ENCODE results near the gene SYPL1.

SYPL1 gene

DNA sequence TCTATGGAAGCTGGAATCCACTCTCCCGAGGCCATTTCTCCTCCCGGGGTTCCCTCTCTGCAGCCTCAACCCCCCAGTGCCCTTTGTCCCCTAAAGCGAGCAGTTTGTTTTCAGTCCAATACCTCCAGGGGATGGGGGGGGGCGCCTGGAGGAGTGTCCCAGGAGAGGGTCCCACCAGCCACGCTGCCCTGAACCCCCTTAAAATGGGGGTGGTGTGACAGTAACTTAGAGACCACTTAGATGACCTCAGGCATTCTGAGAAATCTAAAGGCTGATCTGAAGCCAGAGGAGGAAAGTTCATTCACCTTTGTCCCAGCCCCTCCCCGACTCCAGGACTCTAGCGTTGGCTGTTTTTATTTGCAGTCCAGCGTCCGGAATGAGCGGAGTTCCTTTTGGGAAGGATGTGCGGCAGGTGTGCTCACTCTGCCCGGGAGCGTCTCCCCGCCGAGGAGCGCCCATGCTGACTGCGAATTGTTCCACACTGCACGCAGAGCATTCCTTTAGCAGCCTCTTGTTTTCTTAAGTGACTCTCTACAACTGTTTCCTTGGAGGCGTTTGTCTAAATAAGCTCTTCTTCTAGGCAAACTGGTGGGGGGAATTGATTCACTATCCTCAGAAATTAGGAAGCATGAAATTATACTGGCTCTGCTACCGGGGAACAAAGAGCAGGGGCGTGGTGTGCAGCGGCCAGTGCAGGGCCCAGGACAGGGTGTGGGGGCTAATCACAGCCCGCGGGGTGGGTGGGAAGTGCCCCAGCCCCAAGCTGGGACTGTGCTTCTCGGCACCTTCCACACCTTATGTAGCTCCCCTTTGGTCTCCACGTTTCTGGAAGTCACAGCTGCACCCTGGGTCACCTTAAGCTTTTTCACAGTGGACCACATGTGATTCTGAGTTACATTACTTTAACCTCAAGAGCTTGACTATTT is 46.3 kb downstream of the SYPL1 start:
- DNase-seq (ENCODE audit: low read depth) = no peak

DNA sequence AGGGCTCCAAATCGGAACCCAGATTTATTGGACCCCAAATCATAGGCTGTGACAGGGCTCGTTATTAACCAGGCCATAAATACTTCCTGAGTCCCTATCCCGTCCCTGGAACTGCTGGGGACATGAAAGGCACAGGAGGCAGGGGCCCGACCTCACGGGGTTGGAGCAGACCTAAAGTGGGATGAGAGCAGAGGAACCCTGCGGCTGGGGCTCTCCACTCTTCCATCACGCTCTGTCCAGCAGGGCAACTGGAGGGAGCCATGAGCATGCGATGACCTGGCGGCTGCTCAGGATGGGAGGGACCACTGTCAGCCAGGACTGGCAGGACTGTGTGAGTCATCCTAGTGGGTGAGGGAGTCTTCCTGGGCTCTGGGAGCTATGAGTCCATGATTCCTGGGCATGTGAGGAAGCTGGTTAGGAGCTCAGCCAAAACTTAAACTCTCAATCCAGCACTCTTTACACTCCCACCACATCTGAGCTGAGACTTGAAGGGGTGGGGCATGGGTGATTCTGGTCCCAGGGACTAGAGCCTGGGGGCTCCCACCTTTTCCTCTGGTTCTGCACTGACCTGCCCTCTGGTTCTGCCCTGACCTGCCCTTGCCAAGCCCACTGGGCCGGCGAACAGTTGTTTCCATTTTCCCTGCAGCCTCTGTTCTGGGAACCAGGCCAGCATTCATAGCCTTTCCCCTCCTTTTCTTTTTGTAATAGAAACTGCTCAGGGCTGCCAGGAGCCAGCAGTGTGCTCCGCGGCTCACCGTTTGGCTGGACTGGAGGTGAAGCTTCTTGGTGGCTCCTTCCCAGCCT is 47.1 kb downstream of the SYPL1 start:
- no peak for DNase-seq (ENCODE audit: low read depth)

DNA sequence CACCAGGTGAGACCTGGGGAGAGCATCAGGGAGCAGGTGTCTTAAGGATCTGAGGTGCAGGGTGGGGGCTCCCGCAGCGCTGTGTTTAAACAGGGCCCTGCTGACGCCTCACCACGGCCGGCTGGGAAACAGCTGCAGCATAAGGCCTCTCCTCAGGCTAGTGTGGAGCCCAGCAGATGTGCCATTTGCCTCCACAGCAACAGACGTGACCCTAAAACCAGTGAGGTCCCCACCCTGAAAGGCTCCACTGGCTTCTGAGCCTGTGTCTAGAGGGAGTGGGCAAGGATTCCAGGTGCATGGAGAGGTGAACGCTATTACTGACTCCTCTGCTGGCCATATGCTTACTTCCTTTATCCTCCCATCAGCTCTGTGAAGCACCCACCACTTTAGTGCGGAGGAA is 47.8 kb downstream of the SYPL1 start:
- DNase-seq (ENCODE audit: low read depth) = no peak

DNA sequence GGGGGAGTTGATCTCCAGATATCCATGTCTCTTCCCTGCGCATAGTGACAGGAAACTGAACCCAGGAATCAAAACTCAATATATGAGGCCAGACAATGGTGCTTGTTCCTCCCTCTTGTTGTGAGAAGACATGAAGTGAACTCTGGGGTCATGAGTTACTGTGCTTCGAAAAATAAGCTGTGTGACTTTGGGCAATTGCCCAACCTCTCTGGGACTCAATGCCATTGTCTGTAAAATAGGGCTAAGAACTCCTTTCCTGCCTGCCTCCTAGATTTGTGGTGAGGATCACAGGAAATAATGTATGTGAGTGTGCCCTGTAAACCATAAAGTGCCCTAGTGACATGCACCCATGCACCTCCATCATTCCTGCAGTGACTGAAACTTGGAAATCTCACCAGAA is 48.4 kb downstream of the SYPL1 start:
- no peak for DNase-seq (ENCODE audit: low read depth)

DNA sequence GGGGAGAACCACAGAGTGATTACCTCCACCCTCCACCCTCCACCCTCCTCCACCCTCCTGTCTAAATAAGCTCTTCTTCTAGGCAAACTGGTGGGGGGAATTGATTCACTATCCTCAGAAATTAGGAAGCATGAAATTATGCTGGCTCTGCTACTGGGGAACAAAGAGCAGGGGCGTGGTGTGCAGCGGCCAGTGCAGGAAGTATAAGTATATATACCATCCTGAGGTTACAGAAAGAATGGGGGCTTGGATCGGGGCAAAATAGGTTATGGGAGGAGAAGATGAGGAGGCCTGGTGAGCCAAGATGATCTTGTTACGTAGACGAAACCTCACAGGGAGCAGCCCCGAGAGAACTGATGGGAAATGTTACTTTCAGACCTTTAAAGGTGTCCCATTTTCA is 49.1 kb downstream of the SYPL1 start:
- DNase-seq (ENCODE audit: low read depth) = no peak

DNA sequence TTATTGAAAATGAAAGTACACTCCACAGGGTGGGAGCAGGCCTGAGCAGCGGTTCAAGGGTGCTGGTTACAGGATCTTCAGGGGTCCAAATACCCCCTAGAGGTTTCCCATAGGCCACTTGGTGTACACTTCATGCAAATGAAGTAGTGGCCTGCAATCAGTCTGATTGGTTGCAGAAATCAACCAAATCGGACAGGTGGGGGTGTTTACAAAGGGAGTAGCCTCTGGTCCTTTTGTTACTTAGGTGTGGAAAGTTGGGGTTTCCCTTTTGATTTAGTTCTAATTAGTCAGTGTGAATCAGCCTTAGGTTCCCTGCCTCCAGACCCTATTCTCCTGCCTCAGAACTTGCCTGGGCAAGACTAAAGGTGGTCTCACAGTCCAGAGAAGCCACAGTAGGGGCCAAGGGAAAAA is 49.6 kb downstream of the SYPL1 start:
- no peak for DNase-seq (ENCODE audit: low read depth)

DNA sequence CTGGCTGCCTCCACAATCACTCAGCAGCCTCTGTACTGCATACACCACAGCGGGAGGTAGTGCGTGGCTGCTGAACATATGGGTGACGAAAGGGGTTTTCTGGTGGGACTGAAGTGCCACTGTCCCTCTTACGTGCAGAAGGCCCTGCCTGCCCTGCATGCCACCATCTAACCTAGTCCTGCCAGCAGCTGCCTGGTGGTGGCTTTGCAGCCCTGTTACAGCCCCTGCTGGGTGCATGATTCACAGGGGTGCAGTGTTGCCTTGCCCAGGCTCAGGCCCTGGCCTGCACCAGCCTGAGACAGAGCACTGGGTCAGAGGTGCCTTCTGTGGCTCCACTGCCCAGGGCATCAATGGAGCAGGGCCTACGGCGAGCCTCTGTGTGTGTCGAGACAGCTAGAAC is 50.1 kb downstream of the SYPL1 start:
- DNase-seq (ENCODE audit: low read depth) = no peak

DNA sequence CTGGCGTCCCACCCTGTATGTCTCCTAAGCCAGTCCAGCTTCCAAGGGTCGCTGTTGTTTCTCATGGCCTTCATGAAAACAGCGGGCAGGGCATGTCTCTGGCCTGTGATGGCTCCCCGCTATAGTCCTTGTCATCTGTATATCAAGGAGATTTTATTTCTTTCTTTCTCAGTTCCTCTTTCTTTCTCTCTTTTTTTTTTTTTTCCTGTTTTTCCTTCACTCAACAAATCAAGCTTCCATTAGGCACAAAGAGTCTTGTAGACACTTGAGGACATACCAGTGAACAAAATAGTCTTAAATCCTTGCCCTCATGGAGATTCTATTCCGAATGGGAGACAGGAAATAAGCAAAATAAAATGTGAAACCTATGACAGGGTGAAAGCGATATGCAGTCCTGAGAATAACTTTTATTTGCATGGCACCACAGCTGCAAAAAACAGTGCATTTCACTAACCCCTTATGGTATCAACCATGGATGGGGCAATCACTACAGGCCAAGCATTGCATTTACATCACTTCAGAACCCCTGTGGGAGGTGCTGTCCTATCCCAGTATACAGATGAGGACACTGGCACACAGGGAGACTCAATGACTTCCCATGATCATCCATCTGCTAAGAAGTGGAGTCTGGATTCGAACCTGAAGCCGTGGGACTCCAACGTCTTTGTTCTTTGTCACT is 50.7 kb downstream of the SYPL1 start:
- no peak for DNase-seq (ENCODE audit: low read depth)

DNA sequence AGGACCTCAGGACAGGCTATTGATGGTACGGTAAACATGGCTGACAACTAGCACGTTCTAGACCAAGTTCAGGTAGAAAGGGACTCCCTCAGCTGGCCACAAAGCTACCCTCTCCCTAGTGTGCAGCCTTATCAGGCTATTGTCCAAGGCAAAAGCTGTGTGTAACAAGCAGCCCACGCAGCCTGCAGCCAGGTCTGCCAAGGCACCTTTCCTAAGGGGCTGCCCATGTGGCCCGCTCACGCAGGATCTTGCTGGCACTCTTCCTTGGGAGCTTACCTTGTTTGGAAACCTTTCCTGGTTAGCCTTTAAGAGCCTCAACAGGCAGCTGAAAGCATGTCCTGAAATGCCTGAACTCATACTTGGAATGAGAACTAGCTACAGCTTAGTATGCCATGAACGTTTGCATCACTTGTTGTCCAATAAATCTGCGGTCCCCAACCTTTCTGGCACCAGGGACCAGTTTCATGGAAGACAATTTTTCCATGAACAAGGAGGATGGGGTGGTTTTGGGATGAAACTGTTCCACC is 51.7 kb downstream of the SYPL1 start:
- no peak for DNase-seq (ENCODE audit: low read depth)

DNA sequence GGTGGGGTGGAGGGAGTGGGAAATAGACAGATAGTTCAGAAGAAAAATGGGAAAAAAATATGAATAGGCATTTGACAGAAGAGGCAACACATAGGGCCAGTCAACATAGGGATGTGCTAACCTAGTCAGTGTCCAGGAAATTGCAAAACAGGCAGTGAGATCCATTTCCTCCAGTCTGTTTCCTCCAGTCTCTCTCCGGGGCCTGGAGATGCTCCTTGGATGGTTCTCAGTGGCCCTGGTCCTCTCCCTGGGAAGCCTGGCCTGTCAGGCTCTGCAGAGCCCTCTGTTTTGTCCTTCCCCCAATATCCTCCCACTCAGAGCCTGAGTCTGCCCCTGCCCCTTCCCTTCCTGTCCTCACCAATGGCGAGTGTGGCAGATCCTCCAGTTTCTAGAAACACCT is 52.6 kb downstream of the SYPL1 start:
- no peak for DNase-seq (ENCODE audit: low read depth)

DNA sequence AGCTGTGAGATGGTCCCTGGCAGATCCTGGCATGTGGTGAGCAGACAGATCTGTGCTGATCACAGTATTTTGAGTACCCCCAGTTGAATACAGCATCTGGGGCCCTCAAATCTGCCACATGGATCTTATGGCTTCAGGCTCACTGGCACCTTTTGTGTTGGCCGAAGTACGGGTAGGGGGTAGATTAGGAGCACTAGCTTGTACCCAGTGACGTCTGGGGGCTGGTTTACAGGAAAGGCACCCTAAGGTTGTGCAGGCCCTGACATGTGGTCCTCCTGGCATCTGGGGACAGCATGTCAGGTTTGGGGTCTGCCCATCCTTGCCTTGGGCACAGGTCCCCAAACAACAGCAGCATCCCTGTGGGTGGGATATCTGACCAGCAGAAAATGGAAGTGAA is 53.2 kb downstream of the SYPL1 start:
- no peak for DNase-seq (ENCODE audit: low read depth)

DNA sequence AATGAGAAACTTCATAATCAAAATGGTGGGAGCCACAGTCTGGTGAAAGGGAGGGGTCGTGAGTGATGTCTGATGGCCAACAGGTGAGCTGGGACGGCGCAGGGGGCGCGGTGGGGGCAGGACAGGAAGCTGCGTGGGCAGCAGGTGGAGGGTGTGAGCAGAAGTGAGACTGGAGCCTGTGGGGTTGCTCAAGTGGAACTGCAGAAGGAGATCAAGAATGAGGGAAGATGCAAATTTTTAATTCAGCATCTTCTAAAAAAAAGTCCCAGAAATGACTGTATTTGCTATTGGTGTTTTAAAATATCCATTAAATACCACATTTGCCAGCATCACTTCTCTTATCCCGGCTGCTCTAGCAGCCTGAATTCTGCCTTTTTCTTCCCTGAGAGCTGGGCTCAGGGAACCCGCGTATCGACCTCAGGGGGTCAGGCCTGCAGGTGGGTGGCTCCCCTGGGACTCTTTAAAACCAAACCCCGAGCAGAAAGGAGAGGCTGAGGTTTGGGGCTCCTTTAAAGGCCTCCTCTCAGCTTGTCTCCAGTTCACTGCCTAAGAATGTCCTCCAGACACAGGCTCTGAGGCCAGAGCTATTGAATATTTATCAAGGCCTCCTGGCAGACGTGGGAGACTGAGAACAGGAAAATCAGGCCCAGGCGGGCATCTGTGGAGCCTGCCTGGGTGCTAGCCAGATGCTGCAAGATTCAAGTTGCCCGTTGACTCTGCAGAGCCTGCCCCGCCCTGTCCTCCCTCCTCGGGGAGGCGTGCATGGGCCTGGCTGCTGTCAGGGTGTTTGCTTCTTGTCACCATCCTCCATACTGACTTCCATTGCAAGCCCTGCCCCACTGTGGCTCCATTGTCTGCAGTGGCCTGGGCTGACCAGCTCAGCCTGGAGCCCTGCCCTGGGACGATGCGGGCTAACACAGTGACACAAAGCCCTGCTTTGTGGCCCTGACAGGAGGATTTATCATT is 53.9 kb downstream of the SYPL1 start:
- no peak for DNase-seq (ENCODE audit: low read depth)

DNA sequence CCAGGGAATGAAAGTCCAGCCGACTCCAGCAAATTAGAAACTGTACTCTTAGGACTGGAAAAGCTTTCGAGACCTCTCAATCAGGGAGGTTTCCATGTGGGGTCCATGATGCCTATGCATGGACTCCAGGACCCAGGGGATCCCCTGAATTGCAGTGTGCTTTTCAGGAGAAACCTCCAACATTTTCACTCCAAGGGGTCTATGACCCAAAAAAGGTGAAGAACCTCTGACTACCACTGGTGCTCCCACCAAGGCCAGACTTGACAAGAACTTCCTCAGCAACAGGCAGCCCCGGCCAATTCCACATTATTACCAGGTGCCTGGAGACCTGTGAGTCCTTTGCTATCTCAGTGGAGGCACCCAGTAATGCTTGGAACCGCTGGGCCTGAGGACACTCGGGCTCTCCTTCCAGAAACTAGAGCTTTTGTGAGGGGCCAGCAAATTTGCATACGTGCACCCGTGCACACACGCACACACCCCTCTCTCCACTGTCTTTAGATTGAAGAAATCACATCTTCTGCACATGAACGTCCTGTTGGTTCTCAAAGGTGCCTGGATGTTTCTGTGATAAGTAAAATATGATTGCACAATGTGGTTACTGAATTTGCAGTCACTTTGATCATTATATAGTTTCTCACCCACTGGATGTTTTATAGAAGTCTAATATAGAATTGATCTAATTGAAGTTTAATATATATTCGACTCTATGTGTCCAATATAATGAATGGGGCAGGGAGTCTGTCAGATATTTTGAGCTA is 54.7 kb downstream of the SYPL1 start:
- no peak for DNase-seq (ENCODE audit: low read depth)

DNA sequence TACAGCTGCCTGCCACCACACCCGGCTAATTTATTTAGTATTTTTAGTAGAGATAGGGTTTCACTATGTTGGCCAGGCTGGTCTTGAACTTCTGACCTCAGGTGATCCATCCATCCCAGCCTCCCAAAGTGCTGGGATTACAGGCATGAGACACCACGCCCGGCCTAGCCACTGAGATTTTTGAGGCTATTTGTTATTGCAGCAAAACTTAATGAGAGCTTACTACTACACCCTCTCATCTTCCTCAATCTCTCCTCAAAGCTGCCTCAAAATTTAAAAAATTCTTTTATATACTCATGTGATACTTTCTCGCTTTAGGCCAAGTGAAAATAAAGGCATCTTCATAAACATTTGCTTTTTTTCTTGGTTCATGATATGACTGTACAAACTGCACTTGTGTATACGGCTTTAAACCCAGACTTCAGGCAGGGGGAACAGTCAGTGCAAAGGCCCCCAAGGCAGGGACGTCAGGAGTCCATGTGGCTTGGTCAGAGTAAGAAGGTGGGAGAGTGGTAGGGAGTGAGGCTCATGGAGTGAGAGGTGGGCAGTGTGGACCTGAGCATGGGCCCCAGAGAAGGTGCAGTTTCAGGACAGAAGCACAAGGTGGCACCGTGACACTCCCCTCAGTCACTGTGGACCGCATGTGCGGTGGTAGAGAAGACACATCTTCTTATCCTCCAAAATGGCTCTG is 55.5 kb downstream of the SYPL1 start:
- peak; percentile 53 for DNase-seq (ENCODE audit: low read depth)

DNA sequence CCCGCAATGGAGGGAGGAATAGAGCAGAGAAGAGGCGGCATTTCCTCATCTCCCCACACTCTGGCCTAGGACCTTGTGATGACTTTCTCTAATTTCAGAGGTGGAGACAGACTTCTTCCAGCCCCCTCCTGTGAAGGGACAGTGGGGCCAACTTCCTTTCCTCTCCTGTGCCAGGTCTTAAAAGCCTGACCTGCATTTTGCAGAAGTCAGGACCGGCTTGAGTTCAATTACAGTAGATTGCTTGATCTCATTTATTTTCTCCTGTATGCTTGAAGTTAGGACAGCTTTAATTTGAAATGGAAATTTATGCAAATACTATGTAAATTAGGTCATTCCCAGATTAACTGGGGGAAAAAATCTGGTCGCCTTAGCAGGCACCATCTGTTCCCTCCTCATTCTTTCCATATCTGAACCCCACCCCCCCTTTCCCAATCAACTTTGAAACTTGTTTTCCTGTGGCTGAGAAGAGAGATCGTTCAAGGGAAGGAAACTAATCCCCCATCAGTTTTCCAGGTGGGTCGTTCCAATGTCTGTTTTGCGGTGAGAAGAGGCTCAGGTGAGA is 57.1 kb downstream of the SYPL1 start:
- DNase-seq (ENCODE audit: low read depth) = no peak

DNA sequence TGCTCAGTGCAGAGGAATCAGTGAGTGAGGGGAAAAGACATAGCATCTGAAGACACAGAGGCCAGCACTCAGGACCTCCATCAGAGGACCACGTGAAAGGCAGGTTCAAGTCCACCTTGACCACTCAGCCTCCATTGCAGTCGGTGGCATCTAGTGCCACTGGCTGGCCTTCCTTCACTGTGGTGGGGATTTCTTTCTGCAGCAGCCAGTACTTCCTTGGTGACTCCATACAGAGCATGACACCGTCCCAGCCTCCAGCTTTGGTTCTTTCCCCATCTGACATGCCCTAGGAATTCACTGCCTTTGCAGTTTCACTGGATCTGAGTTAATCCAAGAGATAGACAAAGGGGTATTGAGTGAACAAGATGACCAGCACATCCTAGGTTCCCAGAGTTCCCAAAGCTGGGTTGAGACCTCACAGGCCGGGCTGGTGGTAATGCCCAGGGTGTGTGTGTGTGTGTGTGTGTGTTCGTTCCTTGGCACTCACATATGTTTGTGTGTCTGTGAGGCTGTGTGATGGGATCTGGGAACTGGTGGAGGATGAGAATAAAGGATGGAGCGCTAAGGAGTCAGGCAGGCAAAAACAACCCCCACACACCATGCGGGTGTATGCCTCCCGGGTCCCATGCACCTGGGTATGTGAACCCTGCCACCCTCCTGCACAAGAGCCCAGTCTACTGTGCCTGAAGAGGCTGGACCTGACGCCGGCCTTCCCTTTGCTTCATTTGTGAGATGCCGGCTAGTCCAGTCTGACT is 57.8 kb downstream of the SYPL1 start:
- DNase-seq (ENCODE audit: low read depth) = no peak

DNA sequence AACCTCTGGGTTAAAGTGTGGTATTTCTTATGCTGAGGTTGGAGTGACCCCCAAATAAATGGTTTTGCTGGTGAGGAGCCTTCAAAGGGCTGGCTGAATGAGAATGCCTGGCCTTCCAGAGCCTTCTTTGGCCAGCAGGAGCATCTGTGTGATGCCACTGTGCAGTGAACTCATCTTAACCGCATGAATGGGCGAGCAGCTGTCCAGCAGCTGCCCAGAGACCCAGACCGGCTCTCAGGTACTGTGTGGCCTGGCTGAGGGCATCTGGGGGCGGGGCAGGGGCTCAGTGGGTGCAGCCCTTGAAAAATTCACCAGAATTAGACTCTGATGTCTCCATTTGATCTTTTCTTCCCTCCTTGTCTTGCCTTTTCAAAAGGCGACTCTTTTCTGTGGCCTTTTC is 59.0 kb downstream of the SYPL1 start:
- DNase-seq (ENCODE audit: low read depth) = no peak

DNA sequence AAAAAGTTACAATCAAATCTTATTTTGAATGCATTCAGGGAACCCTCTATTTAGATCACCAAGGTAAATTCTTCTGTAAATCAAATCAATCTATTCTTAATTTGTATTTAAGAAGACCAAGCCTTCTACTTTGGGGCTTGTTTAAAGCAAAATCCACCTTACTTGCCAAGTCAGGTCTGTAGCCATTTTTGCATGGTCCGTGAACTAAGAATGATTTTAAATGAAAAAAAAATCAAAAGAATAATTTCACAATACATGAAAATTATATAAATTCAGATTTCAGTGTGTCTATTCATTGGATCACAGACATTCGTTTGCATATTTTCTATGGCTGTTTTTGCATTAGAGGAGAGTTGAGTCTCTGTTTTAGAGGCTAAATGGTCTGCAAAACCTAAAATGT is 59.4 kb downstream of the SYPL1 start:
- no peak for DNase-seq (ENCODE audit: low read depth)

DNA sequence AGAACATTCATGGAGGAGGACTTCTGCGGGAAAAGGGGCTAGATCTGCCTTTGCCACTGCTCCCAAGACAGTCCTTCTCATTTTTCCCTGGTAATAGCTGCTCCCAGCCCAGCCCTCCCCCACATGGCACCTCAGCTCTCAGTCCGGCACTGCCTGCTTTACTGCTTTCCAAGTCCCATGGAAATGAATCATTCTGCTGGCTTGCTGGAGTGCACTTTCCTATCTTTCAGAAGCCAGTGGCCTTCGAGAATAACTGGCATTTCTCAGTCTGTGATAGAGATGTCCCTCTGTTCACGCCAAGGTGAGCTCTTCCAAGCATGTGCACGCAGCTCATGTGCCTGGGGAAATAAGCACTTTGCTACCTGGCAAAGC is 61.4 kb downstream of the SYPL1 start:
- DNase-seq (ENCODE audit: low read depth) = no peak

Measured in activated T-helper 9 cell treated with anti-CD3 and anti-CD28 coated beads, Interleukin-2, amount 50 U/mL, for 16 hours (primary cell).